CD1c-positive myeloid dendritic cell (primary cell): ENCODE results near the gene KRT77.
"Not testable (repeated sequence)": the region's sequence is repeated elsewhere in the genome, so short reads cannot be mapped to it uniquely, and the experiment has no call there.

Experiments
- DNase-seq: peaks from one replicate; pipeline ENCODE4 v3.0.0-alpha.2; 2016; ENCODE audit errors: extremely low spot score

KRT77 gene

GRCh38 chr12:52722680-52723079 is 19.4 kb upstream of the KRT77 start:
- no peak for DNase-seq

- no peak for DNase-seq
These were observed 18.6 kb upstream of the KRT77 start for GRCh38 chr12:52721838-52722470.

GRCh38 chr12:52720365-52720886 is 17.1 kb upstream of the KRT77 start:
- no peak for DNase-seq

GRCh38 chr12:52716061-52716460 is 12.7 kb upstream of the KRT77 start:
- no peak for DNase-seq

- no peak for DNase-seq
These were observed 12.1 kb upstream of the KRT77 start for GRCh38 chr12:52715416-52715815.

GRCh38 chr12:52714887-52715281 is 11.6 kb upstream of the KRT77 start:
- no peak for DNase-seq

GRCh38 chr12:52713960-52714886 is 10.9 kb upstream of the KRT77 start:
- peak; percentile 3 for DNase-seq

GRCh38 chr12:52712122-52712521 is 8.8 kb upstream of the KRT77 start:
- not testable (repeated sequence) for DNase-seq

GRCh38 chr12:52710730-52711129 is 7.4 kb upstream of the KRT77 start:
- peak; percentile 24 for DNase-seq

GRCh38 chr12:52708010-52708409 is 4.7 kb upstream of the KRT77 start:
- no peak for DNase-seq

GRCh38 chr12:52704464-52704863 is 1.1 kb upstream of the KRT77 start:
- DNase-seq: no peak

- DNase-seq: no peak
These were observed 554 bp upstream of the KRT77 start for GRCh38 chr12:52703878-52704277.

GRCh38 chr12:52702338-52702737 is 986 bp downstream of the KRT77 start:
- no peak for DNase-seq

GRCh38 chr12:52701281-52701680 is 2.0 kb downstream of the KRT77 start:
- DNase-seq: no peak

GRCh38 chr12:52699960-52700359 is 3.4 kb downstream of the KRT77 start:
- DNase-seq: no peak

GRCh38 chr12:52699373-52699772 is 4.0 kb downstream of the KRT77 start:
- no peak for DNase-seq

- no peak for DNase-seq
These were observed 4.5 kb downstream of the KRT77 start for GRCh38 chr12:52698651-52699340.

GRCh38 chr12:52697058-52697582 is 6.2 kb downstream of the KRT77 start:
- DNase-seq: no peak

- no peak for DNase-seq
These were observed 6.7 kb downstream of the KRT77 start for GRCh38 chr12:52696588-52696987.

- DNase-seq: no peak
These were observed 8.3 kb downstream of the KRT77 start for GRCh38 chr12:52695039-52695438.

GRCh38 chr12:52694151-52694550 is 9.2 kb downstream of the KRT77 start:
- no peak for DNase-seq

GRCh38 chr12:52693261-52693660 is 10.1 kb downstream of the KRT77 start:
- DNase-seq: no peak
